Right ventricle myocardium inferior (tissue), 1 donor: ENCODE results near the gene FANCI. TPM values are rescaled to one million over a fixed set of nuclear protein-coding genes. Genes with fewer than 3 reads are reported as not detected.

Source experiments
- ATAC-seq: fragments of 200-7000 bp; cut with Tn5 transposase; one replicate; pipeline ENCODE4 v1.9.1; 2020; ENCODE audit warnings: mild to moderate bottlenecking, moderate library complexity
- DNase-seq: peaks from one replicate; pipeline ENCODE4 v3.0.0; 2021; ENCODE audit errors: missing footprints
- intact Hi-C: fragments of 100-400 bp; cut with DNase I; formaldehyde crosslinking; loops from one replicate; pipeline ENCODE4 v1.11.0; 2022
- long read RNA-seq: library from polyadenylated mRNA; unstranded; transcript quantifications from one replicate; pipeline ENCODE4 v2.0.0, GENCODE V29; 2021
- total RNA-seq: library from RNA; stranded (reverse); fragmentation: NEBNext Ultra II Directional; extraction: Animal tissue kit (Norgen Biotek cat#: 25700); gene quantifications from one replicate; pipeline ENCODE4 v1.2.1, GENCODE V29; 2021
- donor health status: DM: no; HTN: yes; CAD: no; lungs with severe emphysema.

The FANCI gene
- total RNA-seq: 3.2 TPM
- long read RNA-seq: 0 reads

GRCh38 chr15:89243691-89244573 lies at the start of gene FANCI:
FANCI (plus strand) TSS chr15:89243979; CDS start chr15:89247648, 3,669 bp downstream.
- ATAC-seq (peak; percentile 99), DNase-seq (peak; percentile 98)
- intact Hi-C loops: no loop called here

DNA sequence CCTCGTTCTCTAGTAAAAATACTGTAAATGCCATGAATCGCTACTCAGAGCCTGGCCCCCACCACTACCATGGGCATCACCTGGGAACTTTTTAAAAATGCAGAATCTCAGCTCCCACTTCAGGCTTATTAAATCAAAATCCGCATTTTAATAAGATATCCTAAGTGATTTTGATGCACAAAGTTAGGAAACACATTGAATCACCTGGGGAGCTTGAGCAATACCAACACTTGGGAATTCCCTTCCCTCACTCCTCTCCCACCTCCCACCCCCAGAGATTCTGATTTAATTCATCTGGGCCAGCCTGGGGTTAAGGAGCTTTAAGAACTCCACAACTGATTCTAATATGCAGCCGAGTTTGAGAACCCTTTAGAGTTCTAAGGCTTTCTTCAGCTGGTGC lies 49.2 kb upstream of the FANCI start:
- ATAC-seq (no peak), DNase-seq (no peak)
- intact Hi-C loops: no loop called here

DNA sequence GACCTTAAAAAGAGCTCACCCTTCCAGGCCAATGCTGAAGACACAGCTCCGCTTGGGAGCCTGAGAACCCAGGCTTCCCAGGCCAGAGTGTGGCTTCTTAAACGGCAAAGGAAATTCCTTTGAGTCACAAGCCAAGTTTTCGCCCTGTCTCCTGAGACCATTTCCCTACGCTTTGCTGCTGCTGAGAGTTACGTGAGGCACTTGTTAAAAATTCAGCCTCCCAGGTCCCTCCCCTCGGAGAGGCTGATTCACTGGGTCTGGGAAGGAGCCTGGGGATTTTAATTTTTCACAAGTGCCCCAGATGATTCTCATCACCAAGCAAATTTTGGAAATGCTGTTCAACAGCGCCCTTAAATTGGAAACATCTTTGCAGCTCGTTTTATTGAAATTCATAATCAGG lies 47.9 kb upstream of the FANCI start:
- DNase-seq: no peak
- ATAC-seq: peak; percentile 43

DNA sequence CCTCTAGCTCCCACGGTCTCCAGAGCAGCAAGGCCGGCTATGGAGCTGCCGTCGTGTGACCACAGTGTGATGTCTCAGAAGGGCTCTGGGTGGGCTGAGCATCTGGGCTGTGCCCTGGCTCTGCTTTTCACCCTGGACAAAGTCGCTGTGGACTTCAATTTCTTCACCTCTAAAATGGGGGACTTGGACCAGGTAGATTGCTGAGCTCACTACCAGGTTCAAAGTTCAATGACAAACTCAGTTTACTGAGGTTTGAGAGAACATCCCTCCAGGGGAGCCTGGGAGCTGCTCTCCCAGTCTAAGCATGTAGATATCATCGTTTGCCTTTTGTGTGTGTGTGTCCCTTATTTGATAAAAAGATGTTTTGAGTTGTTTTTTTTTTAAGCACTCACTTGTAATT lies 47.5 kb upstream of the FANCI start:
- intact Hi-C loops: no loop called here
- ATAC-seq: no peak
- DNase-seq: no peak

More for the DNA sequence above, 47.9 kb upstream of the FANCI start:
- intact Hi-C loops: no loop called here

GRCh38 chr15:89196994-89197393 lies 46.8 kb upstream of the FANCI start:
- ATAC-seq: no peak
- DNase-seq: no peak
- intact Hi-C loops: no loop called here

- no peak for ATAC-seq
- intact Hi-C loops: no loop called here
- no peak for DNase-seq
Observed at GRCh38 chr15:89197503-89197971, 46.2 kb upstream of the FANCI start.

- ATAC-seq (no peak), DNase-seq (no peak)
- intact Hi-C loops: no loop called here
Observed at GRCh38 chr15:89198196-89198595, 45.6 kb upstream of the FANCI start.

- intact Hi-C loops: no loop called here
Observed at GRCh38 chr15:89198934-89199333, 44.8 kb upstream of the FANCI start.

DNA sequence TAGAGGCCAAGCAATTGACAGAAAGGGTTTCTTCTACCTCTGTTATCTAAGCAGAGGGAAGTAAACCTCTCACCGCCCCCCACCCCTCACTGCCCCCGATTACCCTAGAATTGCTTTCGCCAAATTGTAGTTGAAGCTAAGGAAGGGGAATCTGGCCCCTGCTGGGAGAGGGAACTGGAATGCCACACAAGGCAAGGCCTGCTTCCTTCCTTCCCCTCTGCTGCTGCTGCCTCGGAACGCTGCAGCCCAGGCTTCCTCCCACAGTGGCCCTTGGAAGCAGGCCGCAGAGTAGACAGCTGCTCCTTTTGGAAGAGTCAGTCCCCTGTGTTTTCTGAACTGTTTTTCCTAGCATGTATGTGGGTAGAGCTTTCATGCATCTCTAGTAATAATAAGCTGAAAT lies 44.0 kb upstream of the FANCI start:
- DNase-seq (no peak), ATAC-seq (peak; percentile 51)
- intact Hi-C loops: loop anchor here (10.0 kb wide), 1 partner anchor 105 kb away; no protein-coding TSS in a partner anchor

More at GRCh38 chr15:89198934-89199333, 44.8 kb upstream of the FANCI start:
- no peak for DNase-seq
- ATAC-seq: no peak

DNA sequence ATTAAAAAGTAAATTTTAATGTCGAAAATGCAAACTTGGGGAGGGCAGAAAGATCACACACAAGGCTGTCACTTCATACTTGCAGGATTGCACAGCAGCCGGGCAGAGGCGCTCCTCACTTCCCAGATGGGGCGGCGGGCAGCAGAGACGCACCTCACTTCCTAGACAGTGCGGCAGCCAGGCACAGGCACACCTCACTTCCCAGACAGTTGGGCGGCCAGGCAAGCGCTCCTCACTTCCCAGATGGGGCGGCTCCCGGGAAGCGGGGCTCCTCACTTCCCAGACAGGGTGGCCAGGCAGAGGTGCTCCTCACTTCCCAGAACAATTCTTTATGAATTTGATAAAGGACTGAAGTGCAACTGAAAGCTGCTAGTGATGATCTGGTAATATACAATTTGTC lies 43.6 kb upstream of the FANCI start:
- no peak for DNase-seq
- intact Hi-C loops: loop anchor here (10.0 kb wide), 1 partner anchor 105 kb away; no protein-coding TSS in a partner anchor
- no peak for ATAC-seq

GRCh38 chr15:89201465-89202005 lies 42.2 kb upstream of the FANCI start:
- ATAC-seq: no peak
- intact Hi-C loops: loop anchor here (10.0 kb wide), 1 partner anchor 103 kb away; no protein-coding TSS in a partner anchor
- no peak for DNase-seq

DNA sequence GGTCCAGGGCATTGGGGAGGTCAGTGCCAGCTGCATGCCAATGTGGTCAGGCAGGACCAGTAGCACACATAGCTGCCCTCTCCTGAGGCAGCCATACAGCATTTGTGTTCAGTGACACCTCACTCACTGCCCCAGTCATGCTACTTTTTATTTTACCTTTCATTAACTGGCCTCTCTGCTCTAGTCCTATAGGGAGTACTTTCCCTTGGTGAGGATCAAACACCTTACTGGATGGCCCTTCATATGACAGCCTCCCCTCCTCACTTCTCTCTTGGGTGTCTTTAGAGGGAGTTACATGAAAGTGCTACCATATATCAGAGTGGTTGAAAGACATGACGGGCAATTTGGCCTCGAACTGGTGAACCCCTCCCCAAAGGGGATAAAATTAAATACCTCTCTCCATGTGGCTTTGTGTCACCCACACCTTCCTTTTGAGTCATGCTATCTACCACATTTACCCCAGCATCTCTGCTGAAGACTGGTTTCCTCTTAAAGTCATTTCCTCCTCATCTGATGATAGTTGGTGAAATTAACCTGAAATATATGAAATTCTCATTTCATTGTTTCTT lies 40.0 kb upstream of the FANCI start:
- DNase-seq (no peak), ATAC-seq (no peak)
- intact Hi-C loops: loop anchor here (10.0 kb wide), 1 partner anchor 101 kb away; no protein-coding TSS in a partner anchor

DNA sequence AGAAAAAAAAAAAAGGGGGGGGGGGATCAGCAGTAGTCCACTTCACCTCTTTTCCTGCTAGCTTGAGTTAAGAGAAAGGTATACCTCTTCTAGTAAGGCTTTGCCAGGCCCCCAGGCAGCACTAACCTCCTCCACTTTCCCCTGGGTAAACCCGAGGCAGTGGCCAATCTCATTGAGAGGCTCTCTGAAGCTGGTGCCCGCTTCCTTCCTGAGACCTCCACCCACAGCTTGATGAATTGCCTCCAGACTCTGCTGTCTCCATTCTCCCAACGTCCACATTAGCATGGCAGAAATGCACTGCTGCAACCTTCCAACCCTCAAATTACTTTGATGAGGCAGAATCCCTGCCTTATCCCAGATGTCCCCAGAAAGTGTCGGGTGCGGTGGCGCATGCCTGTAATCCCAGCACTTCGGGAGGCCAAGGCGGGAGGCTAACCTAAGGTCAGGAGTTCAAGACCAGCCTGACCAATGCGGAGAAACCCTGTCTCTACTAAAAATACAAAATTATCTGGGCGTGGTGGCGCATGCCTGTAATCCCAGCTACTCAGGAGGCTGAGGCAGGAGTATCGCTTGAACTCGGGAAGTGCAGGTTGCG lies 37.7 kb upstream of the FANCI start:
- DNase-seq: no peak
- no peak for ATAC-seq
- intact Hi-C loops: loop anchor here (10.0 kb wide), 1 partner anchor 99 kb away; no protein-coding TSS in a partner anchor

GRCh38 chr15:89206908-89207331 lies 36.9 kb upstream of the FANCI start:
- intact Hi-C loops: loop anchor here (10.0 kb wide), 1 partner anchor 98 kb away; no protein-coding TSS in a partner anchor
- DNase-seq (peak; percentile 92), ATAC-seq (peak; percentile 77)

GRCh38 chr15:89208256-89208655 lies 35.5 kb upstream of the FANCI start:
- no peak for ATAC-seq
- intact Hi-C loops: loop anchor here (10.0 kb wide), 1 partner anchor 97 kb away; no protein-coding TSS in a partner anchor
- DNase-seq: no peak

GRCh38 chr15:89209057-89209456 lies 34.7 kb upstream of the FANCI start:
- intact Hi-C loops: loop anchor here (10.0 kb wide), 1 partner anchor 96 kb away; no protein-coding TSS in a partner anchor
- ATAC-seq (no peak), DNase-seq (no peak)

GRCh38 chr15:89211678-89212170 lies 32.1 kb upstream of the FANCI start:
- ATAC-seq: no peak
- intact Hi-C loops: no loop called here
- no peak for DNase-seq

DNA sequence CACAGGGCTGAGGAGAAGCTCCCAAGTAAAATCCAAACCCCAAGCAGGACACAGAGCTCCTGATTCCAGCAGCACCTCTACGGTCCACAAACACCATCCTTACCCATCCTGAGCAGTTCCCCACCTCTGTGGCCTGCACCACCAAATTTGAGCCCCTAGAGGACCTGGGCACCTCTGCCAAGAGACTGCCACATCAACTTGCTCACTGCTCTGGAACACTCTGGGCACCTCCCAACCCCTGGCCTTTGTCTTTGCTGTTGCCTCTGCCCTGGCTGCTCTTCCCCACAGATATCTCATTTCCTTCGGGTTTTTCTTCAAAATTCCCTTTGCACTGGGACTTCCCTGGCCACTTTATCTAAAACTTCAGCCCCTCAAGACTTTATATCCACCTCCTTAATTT lies 28.2 kb upstream of the FANCI start:
- ATAC-seq: no peak
- intact Hi-C loops: no loop called here

GRCh38 chr15:89217031-89217430 lies 26.7 kb upstream of the FANCI start:
- intact Hi-C loops: no loop called here
- ATAC-seq (no peak), DNase-seq (no peak)

More for the DNA sequence above, 28.2 kb upstream of the FANCI start:
- DNase-seq: no peak
